ENCODE data around the gene RERG.

DNA sequence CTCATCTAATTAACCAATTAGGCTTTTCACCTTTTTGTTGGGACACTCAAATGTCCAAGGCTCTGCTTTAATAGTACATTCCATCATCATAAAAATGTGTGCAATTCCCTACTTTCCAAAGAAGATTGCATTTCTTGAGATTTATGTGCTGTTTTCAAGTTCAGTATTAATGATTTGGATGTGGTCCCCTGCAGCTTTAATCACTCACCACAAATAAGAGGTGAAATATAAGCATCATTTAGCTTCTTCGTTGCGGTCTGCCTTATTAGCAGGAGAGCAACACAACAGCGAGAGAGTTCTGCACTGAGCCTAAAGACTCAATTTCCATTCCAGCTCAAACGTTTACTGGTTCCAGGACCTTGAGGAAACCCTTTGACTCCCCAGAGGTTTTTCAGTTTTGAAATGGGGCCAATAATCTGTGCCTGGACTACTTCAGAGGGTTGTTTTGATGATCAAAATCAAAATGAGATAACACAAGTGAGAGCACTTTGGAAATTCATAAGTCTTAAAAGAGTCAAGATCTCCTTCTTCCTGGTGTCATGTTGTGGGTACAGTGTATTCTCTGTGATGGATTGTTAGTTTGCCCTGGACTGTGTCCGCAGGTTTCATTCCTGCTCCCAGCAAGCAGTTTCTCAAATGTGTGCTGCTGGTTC is 53.1 kb downstream of the RERG start:
- TF ChIP-seq, protein P1, sequence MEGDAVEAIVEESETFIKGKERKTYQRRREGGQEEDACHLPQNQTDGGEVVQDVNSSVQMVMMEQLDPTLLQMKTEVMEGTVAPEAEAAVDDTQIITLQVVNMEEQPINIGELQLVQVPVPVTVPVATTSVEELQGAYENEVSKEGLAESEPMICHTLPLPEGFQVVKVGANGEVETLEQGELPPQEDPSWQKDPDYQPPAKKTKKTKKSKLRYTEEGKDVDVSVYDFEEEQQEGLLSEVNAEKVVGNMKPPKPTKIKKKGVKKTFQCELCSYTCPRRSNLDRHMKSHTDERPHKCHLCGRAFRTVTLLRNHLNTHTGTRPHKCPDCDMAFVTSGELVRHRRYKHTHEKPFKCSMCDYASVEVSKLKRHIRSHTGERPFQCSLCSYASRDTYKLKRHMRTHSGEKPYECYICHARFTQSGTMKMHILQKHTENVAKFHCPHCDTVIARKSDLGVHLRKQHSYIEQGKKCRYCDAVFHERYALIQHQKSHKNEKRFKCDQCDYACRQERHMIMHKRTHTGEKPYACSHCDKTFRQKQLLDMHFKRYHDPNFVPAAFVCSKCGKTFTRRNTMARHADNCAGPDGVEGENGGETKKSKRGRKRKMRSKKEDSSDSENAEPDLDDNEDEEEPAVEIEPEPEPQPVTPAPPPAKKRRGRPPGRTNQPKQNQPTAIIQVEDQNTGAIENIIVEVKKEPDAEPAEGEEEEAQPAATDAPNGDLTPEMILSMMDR (IDR thresholded peaks at IDR 0.05; ENCODE audit: insufficient read depth, low read length, poor library complexity, severe bottlenecking) = no peak
- TF ChIP-seq EZH2phosphoT487 (conservative IDR thresholded peaks at IDR 0.05; ENCODE audit: low read length) = no peak

Data from SU-DHL-6 (cell line).